Activated B cell treated with CpG ODN at 0.5 μM for 24 hours (primary cell): ENCODE results near the gene SRI. TPM values are rescaled to one million over a fixed set of nuclear protein-coding genes. Genes with fewer than 3 reads are reported as not detected.

ENCODE experiments used
- ATAC-seq: fragments of 200-7000 bp; cut with Tn5 transposase; one replicate; pipeline ENCODE4 v1.10.0; 2021; ENCODE audit warnings: low read depth, mild to moderate bottlenecking, moderate library complexity
- CTCF ChIA-PET: fragments of 350-600 bp; sonication (Branson Sonifier 250); formaldehyde crosslinking; loops from one replicate; lab custom pipeline; 2021; ENCODE audit warnings: antibody characterized with exemption; lab: Charles Lee
- POLR2A ChIA-PET: fragments of 350-600 bp; sonication (Branson Sonifier 250); formaldehyde crosslinking; loops from one replicate; lab custom pipeline; 2021; ENCODE audit warnings: antibody characterized with exemption; lab: Charles Lee
- DNase-seq: peaks from one replicate; pipeline ENCODE4 v3.0.0; 2022
- H3K27ac Mint-ChIP-seq: one replicate; pipeline ENCODE4 v1.8.0; 2020; ENCODE audit warnings: mixed read lengths
- H3K27me3 Mint-ChIP-seq: one replicate; pipeline ENCODE4 v1.8.0; 2021; ENCODE audit warnings: mixed read lengths
- H3K36me3 Mint-ChIP-seq: one replicate; pipeline ENCODE4 v1.8.0; 2021; ENCODE audit warnings: low read depth, mixed read lengths
- H3K4me1 Mint-ChIP-seq: one replicate; pipeline ENCODE4 v1.8.0; 2021; ENCODE audit warnings: mixed read lengths
- H3K4me3 Mint-ChIP-seq: one replicate; pipeline ENCODE4 v1.8.0; 2020; ENCODE audit warnings: mild to moderate bottlenecking, mixed read lengths
- H3K9me3 Mint-ChIP-seq: one replicate; pipeline ENCODE4 v1.8.0; 2020; ENCODE audit warnings: mixed read lengths
- CTCF ChIP-seq: fragments of 200-600 bp; IDR thresholded peaks from one replicate; pipeline ENCODE4 v1.8.0; 2022; ENCODE audit warnings: antibody characterized with exemption, mild to moderate bottlenecking
- intact Hi-C: fragments of 100-400 bp; cut with micrococcal nuclease; formaldehyde crosslinking; loops from one replicate; pipeline ENCODE4 v1.15.1; 2024
- total RNA-seq: library from RNA; stranded (reverse); gene quantifications from 2 replicates; pipeline ENCODE4 v1.2.3, GENCODE V29; 2022

The SRI gene
- total RNA-seq, 1 donor from 2014 or later, result 101 TPM

- peaks cover 17% of the 10 kb centered on the region for H3K9me3 Mint-ChIP-seq
- ChIA-PET CTCF (no interaction called here), POLR2A (no interaction called here)
- H3K27me3 Mint-ChIP-seq, result no peaks in the 10 kb centered on the region
- intact Hi-C loops, result no loop called here
- no peak overlapping the region for H3K4me3 Mint-ChIP-seq
- no peak for ATAC-seq
- H3K4me1 Mint-ChIP-seq, result no peaks in the 10 kb centered on the region
- H3K27ac Mint-ChIP-seq, result no peak overlapping the region
- no peak for TF ChIP-seq CTCF
- DNase-seq, result no peak
- H3K36me3 Mint-ChIP-seq, result no peaks in the 10 kb centered on the region
Observed at GRCh38 chr7:88156356-88156755, 63.5 kb downstream of the SRI start.

- no peaks in the 10 kb centered on the region for H3K36me3 Mint-ChIP-seq
- TF ChIP-seq CTCF, result no peak
- H3K4me3 Mint-ChIP-seq, result no peak overlapping the region
- no peaks in the 10 kb centered on the region for H3K27me3 Mint-ChIP-seq
- ChIA-PET POLR2A (no interaction called here), CTCF (no interaction called here)
- intact Hi-C loops, result no loop called here
- peaks cover 17% of the 10 kb centered on the region for H3K9me3 Mint-ChIP-seq
- no peak overlapping the region for H3K27ac Mint-ChIP-seq
- H3K4me1 Mint-ChIP-seq, result no peaks in the 10 kb centered on the region
- ATAC-seq (no peak), DNase-seq (no peak)
Observed at GRCh38 chr7:88155756-88156155, 64.1 kb downstream of the SRI start.

Other genes with a start within 250 kb of the SRI start
- gene STEAP4, start 86.9 kb upstream of the SRI start, total RNA-seq, result 0.09 and 0.17 TPM in 2 replicates